Measurements from ENCODE around the gene AGMO.
"Not testable (repeated sequence)": the region's sequence is repeated elsewhere in the genome, so short reads cannot be mapped to it uniquely, and the experiment has no call there.

AGMO gene

DNA sequence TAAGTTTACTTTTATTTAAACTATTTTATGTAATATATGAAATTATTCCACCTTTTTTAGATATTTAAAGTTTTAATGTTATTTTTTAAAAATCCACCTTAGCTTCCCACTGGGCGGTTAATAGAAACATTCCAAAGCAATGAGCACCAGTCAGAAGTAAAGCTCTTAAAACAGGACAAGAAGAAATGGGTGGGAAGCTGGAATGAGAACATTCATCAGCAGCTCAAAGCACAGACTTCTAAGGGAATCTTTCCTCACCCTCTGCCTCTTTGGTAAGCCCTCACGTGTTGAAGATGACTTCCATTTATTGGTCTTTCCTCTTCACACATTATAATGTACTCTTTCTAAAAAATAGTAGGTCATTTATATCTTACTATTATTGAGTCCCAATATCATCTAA lies 3.1 kb downstream of the AGMO start:
- DNase-seq, result no peak

DNA sequence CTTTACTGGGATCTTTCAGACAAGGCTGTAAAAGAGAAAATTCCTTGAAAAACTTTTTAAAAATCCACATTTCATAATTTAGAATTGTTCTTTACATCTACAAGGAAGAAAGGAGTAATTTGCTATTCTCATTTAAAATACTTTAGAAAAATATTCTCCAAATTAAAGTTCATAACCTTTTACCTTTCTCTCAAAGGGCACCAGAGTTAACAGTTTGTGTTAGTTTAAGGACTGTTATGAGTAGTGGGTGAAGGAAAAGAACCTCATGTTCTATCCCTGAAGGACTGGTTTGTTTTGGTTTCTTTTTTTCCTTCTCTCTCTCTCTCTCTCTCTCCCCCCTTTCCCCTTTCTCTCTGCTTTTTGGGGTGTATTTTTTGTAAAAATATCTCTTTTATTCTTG lies 4.1 kb downstream of the AGMO start:
- DNase-seq, result no peak

DNA sequence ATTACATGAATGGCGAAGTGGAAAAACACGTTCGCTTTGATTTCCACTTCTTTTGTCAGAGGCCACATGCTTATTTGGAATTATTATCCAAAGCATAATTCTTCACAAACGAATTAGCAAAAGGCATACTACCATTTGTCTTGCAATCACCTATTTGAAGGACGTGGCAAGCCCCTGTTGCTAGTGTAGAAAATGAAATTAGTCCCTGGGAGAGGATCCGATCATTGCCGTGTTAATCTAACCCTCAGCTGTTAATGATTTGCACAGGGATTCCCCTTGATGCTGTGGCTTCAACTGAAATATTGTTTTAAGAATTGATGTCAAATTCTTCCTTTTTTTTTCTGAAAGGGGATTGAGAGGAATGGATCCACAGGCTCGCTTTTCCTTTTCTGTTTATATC lies 4.6 kb downstream of the AGMO start:
- no peak for DNase-seq

DNA sequence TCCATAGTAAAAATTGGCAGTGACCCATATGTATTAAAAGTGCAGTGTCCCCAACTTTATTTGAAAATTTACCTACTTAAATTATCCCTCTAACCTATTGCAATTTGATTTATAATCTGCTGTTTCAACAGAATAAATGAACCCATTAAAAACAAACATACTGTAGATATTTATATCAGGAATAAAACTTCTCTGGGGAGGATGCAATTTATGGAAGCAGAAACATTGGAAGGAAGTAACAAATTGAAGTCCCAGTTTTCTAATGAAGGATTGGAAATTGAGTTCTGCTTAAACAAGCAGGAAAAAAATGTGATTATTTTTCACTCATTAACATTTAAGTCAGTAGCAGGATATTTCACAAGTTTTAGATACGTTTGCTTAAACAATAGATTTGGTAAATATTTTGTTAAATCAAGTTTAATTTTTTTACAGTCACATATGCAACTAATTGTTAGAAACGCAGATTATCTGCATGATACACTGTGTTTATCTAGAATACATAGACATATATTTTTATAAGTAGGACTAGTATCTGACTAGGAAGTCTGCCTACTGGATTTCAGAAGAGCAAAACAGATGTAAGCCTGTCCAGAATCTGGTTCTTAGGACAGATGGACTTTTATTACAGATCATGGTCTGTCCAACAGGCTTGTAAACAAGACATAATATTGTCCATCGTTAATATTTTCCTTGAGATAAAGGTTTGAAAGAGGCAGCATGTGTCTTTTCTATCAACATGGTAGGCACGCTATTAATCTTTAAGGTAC lies 5.3 kb downstream of the AGMO start:
- DNase-seq, result no peak

DNA sequence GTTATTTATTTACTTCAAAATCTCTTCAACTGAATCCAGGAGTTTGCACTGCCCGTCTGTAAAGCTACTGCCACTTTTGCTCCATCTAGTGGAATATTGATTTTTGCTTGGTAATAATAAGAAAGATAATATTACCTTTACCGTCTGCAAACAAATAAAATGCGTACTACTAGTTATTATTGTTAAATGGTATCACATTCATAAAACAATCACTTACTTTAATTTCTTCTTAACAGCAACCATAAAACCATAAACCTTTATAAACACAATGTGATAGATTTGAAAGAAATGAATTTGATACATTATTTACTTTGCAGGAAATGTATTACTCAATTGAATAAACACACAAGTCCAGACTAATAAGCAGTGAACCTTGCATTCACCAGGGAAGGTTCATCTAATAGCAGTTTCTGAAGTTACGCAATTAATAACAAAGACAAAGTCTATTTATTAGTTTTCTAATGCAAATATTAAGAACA lies 6.4 kb downstream of the AGMO start:
- DNase-seq, result no peak

DNA sequence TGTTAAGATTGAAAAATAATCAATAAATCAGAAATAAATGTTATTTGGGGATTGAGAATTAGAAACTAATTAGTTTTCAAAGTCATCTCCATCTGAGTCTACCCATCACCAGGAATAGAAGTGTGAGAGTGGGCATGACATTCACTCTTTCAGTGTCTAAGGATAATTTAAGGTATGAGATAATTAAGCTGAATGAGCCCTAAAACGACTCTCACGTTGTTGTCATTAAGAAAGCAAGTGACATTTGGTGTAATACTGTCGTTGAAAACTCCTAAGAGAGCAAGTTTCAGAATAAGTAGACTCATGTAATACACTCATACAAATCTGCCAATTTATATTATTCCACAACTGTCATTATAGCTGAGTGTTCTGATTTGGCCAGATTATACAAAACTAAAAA lies 7.1 kb downstream of the AGMO start:
- no peak for DNase-seq

DNA sequence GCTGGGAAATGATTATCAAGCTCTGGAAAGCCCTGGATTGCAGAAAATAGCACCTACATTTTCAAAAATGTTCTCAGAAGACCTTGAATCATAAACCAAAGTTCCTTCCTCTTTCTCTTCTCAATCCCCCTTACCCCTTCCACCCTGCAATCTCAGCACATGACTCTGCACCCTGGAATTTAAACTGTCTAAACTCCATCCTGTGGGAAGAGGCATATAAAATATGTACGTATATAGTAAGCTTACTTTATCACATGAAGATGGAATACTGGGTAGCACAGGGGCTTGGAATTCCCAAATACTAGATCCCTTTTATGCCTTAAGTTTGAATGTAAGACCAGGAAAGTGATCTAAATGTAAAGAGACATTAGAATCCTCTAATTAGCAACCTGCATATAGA lies 7.7 kb downstream of the AGMO start:
- DNase-seq, result no peak

DNA sequence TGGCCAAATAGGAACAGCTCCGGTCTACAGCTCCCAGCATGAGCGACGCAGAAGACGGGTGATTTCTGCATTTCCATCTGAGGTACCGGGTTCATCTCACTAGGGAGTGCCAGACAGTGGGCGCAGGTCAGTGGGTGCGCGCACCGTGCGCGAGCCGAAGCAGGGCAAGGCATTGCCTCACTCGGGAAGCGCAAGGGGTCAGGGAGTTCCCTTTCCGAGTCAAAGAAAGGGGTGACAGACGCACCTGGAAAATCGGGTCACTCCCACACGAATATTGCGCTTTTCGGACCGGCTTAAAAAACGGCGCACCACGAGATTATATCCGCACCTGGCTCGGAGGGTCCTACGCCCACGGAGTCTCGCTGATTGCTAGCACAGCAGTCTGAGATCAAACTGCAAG lies 14.5 kb downstream of the AGMO start:
- DNase-seq, result not testable (repeated sequence)

DNA sequence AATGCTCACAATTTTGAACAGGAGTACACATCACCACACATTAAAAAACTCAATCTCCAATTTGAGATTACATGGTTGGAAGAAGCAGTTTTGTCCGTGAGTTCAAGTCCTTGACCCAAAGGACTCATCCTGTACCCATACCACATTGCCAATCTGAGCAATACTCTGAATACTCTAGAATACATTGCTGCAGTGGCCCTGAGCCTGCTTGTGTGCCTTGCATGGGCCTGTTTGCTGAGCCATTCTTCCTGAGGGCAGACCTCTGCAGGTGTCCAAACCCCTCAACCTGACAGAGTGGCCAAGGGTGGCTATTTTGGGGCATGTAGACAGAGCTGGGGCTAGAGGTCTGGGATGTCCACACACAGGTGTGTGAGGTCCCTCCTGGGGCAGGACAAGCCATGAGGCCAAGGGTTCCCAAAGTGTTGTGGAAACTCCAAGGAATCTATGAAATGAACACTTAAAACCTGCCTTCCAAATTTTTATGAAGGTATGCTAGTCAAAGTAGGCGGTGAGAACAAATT lies 15.5 kb downstream of the AGMO start:
- no peak for DNase-seq

DNA sequence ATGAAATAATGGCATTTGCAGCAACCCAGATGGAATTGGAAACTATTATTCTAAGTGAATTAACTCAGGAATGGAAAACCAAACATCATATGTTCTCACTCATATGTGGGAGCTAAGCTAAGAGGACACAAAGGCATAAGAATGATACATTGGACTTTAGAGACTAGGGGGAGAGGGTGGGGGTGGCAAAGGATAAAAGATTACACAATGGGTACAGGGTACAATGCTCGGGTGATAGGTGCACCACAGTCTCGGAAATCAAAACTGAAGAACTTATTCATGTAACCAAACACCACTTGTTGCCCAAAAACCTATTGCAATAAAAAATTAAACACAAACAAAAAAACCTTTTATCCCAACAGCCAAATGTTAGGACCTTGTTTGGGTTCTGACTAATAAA lies 17.8 kb downstream of the AGMO start:
- DNase-seq, result no peak

DNA sequence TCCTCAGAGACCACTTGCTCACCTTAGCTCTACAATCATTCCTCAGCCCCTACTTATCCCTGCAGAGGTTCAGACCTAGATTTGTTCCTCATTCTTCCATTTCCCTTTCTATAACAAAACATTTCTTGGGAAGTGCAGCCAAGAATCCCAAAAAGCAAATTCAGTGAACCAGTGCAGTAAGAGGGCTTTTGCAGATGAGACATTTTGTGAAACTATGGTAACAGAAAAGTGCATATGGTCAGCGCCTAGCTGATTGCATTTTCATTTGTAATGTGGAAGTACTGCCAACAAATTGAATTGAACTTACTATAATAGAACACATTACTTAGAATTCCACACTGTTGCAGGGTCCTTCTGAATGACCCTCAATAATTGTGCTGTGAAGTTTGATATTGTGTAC lies 18.6 kb downstream of the AGMO start:
- DNase-seq, result no peak

DNA sequence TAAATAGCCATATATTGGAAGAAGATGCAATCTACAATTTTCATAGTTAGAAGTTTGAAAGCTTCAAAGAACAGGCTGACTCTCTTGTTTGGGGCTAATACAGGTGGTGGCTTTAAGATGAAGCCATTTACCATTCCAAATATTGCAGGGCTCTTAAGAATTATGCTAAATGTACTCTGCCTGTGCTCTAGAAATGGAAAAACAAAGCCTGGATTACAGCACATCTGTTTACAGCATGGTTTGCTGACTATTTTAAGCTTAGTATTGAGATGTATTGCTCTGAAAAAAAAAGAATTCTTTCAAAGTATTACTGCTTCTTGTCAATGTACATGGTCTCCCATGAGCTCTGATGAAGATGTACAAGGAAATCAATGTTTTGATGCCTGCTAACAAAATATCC lies 34.2 kb downstream of the AGMO start:
- DNase-seq, result no peak

DNA sequence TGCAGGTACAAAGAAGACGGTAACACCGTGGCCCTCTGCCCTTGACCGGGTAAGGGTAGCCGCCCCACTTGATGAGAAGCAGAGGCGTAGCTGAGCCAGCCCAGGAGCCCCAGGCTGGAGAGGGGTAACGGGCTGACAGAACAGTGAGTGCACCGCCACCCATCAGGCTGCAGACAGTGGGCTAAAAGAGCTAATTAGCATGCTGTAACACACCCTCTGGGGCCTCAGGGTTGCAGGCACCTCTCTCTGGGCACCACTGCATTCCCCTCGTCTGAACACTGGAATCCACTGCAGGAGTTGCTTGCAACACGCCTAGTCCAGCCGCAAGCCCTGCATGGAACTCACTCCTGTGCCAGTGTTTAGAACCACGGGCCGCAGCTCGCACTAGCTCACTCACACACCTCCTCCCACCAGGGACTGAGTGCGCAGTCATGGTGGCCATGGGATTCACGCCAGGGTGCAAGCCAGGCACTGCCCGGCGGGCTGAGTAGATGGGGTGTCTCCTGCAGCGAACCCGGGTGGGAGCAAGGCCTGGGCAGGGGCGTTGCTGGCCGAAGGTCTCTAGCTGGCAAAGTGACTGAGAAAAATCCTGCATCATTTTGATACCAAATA lies 36.1 kb downstream of the AGMO start:
- no peak for DNase-seq

DNA sequence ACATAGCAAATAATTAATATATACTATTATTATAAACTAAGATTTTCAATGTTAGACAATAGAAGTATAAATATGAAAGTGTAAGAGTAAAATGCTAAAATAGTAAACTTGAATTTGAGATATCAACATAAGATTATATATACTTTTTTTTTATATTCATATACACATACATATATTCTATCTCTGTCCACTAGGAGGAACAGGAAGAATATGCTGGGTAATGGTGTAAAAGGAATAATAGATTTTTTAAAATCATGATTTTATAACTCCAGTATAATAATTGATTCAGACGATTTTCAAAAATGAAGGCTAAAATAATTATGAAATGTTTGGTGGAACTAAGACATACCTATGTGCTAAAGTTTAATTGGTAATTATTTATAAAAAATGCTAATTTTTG lies 37.7 kb downstream of the AGMO start:
- DNase-seq, result no peak

DNA sequence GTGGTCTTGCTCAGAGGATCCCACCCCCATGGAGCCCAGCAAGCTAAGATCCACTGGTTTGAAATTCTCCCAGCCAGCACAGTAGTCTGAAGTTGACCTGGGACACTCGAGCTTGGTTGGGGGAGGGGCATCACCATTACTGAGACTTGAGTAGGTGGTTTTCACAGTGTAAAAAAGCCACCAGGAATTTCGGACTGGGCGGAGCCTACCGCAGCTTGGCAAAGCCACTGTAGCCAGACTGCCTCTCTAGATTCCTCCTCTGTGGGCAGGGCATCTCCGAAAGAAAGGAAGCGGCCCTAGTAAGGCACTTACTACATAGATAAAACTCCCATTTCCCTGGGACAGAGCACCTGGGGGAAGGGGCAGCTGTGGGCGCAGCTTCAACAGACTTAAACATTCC lies 44.0 kb downstream of the AGMO start:
- not testable (repeated sequence) for DNase-seq

DNA sequence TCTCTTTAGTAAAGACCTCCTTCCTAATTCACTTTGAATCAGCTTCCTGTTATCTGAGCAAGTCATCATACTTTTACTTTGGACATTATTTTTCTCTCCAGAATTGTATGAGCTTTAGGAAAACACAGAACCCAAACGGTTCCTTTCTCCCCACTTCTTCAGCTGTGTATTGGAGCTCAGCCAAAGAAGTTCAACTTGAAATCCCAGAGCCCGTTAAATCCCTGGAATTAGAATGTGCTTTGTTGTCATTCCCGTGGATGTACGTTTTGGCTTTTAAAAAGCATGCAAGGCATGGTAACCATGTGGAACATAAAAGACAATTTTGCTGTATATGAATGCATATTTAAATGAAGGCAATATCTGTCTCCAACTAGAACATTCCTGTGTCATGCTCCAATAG lies 46.6 kb downstream of the AGMO start:
- no peak for DNase-seq

DNA sequence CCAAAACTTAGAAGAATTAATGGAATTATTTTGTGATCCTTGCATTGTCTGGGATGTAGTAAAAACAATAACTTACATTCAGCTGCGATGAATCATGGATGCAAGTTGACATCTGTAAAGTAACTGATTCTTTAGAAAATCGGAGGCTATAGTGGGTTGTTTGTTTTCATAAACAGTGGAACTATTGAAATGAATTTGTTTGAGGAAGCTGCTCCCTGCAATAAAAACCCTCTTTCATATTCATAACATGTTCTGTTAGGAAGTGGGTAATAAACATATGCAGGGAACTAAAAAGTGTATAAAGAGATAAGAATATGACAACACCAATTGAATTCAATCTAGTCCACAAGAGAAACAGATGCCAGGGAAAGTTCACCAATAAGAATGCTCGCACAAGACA lies 53.6 kb downstream of the AGMO start:
- DNase-seq, result no peak

DNA sequence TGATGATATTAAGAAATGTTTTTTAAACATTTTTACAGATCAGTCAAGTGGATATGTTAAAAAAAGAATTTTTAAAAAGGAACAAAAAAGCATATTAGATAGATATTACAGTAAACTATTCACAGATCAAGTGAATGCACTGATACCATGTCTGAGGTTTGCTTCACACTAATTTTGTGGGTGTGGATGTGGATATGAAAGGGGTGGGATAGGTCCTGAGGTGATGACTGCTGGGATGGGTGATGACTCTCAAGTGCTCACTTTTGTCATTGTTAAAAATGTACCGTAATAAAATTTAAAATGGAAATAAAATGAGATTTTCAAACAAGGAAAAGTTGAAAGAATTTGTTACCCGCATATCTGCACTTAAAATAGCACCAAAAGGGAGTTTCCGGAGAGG lies 54.1 kb downstream of the AGMO start:
- no peak for DNase-seq

DNA sequence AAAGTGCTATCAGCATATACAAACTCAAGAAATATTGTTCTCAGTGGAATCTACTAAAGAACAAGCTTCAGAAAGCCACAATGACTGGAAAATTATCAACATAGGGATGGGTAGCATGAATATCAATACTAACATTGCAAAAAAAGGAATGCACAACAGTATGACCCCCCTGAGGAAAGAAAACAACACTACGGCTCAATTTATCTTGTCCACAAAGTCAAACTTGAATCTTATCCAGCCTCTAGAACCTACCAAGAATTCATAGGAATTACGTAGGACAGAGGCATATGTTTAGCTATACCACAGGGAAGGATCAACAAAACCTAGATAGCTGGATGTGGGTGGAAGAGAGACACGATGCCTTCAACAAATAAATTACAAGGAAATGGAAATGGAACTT lies 54.6 kb downstream of the AGMO start:
- no peak for DNase-seq

DNA sequence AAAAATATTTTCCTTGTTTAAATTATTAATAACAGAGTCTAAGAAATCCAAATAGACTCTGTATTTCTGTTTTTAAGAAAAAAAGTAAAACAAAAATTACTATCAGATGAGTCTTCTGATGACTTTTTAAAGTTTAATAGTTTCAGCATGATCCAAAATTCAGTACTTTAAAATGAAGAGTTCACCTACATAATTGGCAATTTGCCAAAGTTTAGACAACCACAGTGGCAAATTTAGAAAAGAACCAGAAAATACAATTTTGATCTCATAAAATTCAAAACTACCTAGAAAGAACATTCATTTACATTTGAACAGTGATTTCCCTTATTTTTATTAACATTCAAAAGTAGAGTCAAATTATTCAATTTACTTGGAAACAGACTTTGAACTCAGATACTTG lies 56.1 kb downstream of the AGMO start:
- no peak for DNase-seq

DNA sequence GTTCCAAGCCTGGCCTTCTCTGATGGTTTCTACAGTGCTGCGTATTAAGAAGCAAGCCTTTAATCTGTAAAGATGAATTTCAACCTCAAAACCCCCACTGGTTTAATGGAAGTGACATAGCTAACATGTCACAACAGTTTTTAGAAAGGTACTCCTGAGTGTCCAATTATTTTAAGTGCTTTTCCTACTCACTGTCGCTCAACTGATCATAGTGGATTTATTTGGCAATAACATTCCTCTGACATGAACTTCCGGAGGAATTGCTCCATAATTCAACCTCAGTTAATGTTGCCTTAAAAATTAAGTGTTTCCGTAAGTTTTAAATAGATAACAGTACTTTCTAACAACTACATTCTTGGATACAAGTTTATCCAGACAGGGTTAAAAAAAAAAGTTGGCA lies 57.5 kb downstream of the AGMO start:
- DNase-seq, result no peak

DNA sequence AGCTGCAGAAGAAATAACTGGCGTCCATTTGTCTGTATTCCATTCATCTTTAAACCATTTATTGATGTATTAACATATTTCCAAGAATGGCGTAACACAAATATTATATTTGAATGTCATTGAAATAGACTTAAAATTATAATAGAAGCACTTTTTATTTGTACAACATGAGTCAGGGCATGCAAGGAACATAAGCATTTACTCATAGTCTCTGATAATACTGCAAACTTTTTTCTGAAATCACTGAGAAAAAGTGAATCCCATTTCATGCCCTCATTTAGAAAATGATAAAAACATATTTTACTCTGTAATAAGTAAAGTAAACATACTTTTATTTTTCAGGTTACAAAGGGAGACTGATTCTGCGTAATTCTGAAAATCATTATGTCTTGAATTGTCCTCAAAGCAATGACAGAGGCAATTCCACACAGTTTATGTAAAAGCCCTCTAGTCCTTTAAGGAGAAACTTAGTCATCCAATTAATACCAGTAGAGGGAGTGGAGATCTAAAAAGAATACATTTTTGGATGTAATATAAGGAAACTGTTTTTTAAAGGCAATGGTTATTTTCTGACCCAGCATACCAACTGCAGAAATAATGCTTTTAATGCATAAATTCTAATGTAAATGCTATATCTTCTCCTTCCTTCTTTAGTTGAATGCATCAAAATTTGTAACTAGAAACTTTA lies 58.1 kb downstream of the AGMO start:
- no peak for DNase-seq

DNA sequence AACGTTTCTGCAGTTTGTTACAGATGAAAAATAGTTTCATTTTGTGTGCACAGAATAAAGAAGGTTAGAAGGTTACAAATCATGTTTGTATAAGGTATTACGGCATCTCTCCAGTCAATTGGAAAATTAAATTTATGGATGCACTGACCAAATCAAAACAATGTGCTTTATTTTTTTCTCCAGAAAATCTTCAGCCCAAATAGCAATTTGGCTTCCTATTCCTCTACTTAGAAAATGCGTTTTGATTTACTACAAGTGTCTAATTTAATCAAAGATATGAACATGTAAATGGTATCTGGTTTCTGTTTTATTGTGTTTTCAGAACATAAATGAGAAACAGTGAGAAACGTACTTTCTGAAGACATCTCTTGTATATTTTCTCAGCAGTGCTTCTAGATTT lies 63.4 kb downstream of the AGMO start:
- DNase-seq, result no peak

DNA sequence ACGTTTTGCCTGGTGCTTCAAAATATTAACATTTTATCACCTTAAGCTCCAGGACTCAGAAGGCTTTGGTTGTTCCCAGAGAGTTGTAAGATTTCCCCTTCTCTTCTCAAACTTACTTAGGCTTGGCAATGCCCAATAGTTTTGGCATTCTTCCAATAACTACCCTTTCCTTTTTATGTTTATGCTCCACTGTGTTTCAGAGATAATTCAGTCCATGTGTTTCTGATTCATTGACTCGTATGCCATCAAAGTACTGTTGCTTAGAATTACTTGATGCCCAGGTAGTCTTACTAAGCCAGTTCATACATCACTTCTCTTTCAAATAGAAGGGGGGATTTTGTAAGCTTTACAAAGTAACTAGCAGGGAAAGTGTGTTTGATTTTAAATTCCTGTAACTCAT lies 66.6 kb downstream of the AGMO start:
- no peak for DNase-seq

Measured in stimulated activated CD4-positive, alpha-beta T cell treated with anti-CD3 and anti-CD28 coated beads, Interleukin-4, amount 100 ng/mL, for 4 hours (primary cell).